SU-DHL-6 (cell line): ENCODE results near the gene TGFB2.

Experiments
- CTCF ChIP-seq: fragments of 200-600 bp; sonication (generic); IDR thresholded peaks from one replicate; pipeline ENCODE4 v1.5.1; 2017; ENCODE audit warnings: antibody characterized with exemption, mild to moderate bottlenecking, low read length, moderate library complexity; ENCODE audit not compliant: insufficient read depth, poor library complexity, severe bottlenecking
- EZH2phosphoT487 ChIP-seq: fragments of 200-600 bp; sonication (generic), shearing (Covaris generic); conservative IDR thresholded peaks from 2 replicates; pipeline ENCODE4 v1.6.1; 2018; ENCODE audit warnings: mild to moderate bottlenecking, antibody characterized with exemption, low read length, moderate library complexity, mixed read lengths

- TF ChIP-seq CTCF (no peak), EZH2phosphoT487 (no peak)
These were observed 18.0 kb downstream of the TGFB2 start for GRCh38 chr1:218363141-218363540.
